HAP-1 (cell line): ENCODE measurements around the gene FBXW9.
"Not testable (repeated sequence)": the region's sequence is repeated elsewhere in the genome, so short reads cannot be mapped to it uniquely, and the experiment has no call there.

Experiments
- DNase-seq, 2 experiments: peaks; one replicate each; pipeline ENCODE4 v3.0.0-alpha.2; 2016 to 2020; ENCODE audit warnings: low spot score in 2 of 2
- H3K27me3 ChIP-seq: fragments of 250-450 bp; sonication (Bioruptor Pico); 2 replicates; pipeline ENCODE4 v1.5.1; 2020; ENCODE audit warnings: low read depth, mild to moderate bottlenecking, moderate library complexity
- H3K36me3 ChIP-seq: fragments of 250-450 bp; sonication (Bioruptor Pico); replicated peaks from 2 replicates; pipeline ENCODE4 v1.5.1; 2020; ENCODE audit warnings: mild to moderate bottlenecking
- H3K4me1 ChIP-seq: fragments of 250-450 bp; sonication (Bioruptor Pico); 2 replicates; pipeline ENCODE4 v1.5.1; 2020; ENCODE audit warnings: mild to moderate bottlenecking
- H3K4me3 ChIP-seq: fragments of 250-450 bp; sonication (Bioruptor Pico); 2 replicates; pipeline ENCODE4 v1.5.1; 2020; ENCODE audit warnings: mild to moderate bottlenecking, moderate library complexity
- H3K9me3 ChIP-seq: fragments of 250-450 bp; sonication (Bioruptor Pico); 2 replicates; pipeline ENCODE4 v1.5.1; 2020; ENCODE audit warnings: mild to moderate bottlenecking, moderate library complexity
- in situ Hi-C: fragments of 300-500 bp; cut with MboI; formaldehyde crosslinking; loops from 3 replicates; pipeline ENCODE4 v1.14.3; 2020; ENCODE audit warnings: low sequenced_read_pairs, inconsistent platforms, mixed read lengths

FBXW9 gene

GRCh38 chr19:12723381-12723640 is 26.9 kb upstream of the FBXW9 start:
- H3K4me3 ChIP-seq = peak overlapping the region; percentile 52
- H3K4me1 ChIP-seq = no peaks in the 10 kb centered on the region
- DNase-seq = no peak
- H3K36me3 ChIP-seq = peaks cover 21% of the 10 kb centered on the region
- H3K9me3 ChIP-seq = no peaks in the 10 kb centered on the region
- in situ Hi-C loops = no loop called here
- no peaks in the 10 kb centered on the region for H3K27me3 ChIP-seq

- Histone ChIP-seq H3K4me3 (peak overlapping the region; percentile 52), H3K36me3 (peaks cover 25% of the 10 kb centered on the region), H3K9me3 (no peaks in the 10 kb centered on the region), H3K27me3 (no peaks in the 10 kb centered on the region), H3K4me1 (no peaks in the 10 kb centered on the region)
- peak; percentile 97 to 98 for DNase-seq
- in situ Hi-C loops = no loop called here
These were observed 26.3 kb upstream of the FBXW9 start for GRCh38 chr19:12722566-12723380.

GRCh38 chr19:12721656-12722565 is 25.5 kb upstream of the FBXW9 start:
- Histone ChIP-seq H3K36me3 (peaks cover 32% of the 10 kb centered on the region), H3K9me3 (no peaks in the 10 kb centered on the region), H3K27me3 (no peaks in the 10 kb centered on the region), H3K4me1 (no peaks in the 10 kb centered on the region), H3K4me3 (peak overlapping the region; percentile 52)
- DNase-seq = peak in 1 of 2 experiments; percentile 78
- in situ Hi-C loops = no loop called here

DNA sequence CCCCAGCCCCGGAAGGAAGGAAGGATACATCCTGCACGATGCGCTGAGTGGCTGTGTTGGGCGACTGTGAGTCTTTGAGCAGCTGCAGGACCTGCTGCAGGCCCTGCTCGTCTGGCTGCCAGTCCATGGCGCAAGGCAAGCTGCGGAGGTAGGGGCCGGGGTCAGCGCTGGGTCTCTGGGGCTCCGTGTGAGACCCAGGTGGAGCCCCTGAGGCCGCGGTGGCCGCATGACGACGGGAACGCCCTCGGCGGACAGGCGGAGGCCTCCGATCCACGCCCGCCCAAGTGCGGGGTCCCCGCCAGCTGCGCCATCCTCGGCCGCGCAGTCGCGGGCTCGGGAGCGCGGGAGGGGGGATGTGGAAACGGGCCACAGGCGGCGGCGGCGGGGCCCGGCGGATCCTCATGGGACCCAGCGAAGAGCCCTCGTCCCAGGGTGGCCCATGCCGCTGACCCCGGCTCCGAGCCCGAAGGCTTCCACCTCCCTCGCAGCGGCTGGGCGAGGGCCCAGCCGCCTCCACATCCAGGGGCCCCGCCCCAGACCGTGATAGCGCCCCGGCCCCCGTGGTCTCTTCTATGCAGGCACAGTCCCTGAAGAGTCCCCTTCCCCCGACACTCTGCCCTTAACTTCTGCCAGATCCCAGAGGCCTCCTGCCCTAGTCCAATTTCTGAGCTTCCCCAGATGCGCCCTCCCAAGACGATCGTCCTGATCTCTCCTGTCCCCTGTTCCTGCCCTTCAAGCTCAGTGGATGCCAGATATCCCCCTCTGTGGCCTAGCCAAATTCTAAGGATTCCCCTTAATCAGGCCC is 24.6 kb upstream of the FBXW9 start:
- no peaks in the 10 kb centered on the region for H3K9me3 ChIP-seq
- in situ Hi-C loops = no loop called here

DNA sequence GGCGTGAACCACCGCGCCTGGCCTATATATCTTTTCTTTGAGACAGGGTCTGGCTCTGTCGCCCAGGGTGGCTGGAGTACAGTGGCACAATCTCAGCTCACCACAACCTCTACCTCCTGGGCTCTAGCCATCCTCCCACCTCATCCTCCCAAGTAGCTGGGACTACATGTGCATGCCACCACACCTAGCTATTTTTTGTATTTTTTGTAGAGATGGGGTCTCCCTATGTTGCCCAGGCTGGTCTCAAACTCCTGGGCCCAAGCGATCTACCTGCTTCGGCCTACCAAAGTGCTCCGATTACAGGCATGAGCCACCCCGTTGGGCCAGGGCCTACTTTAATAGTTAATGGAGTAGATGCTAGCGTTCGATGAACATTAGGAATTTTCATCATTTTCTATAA is 23.9 kb upstream of the FBXW9 start:
- peaks cover 48% of the 10 kb centered on the region for H3K36me3 ChIP-seq
- H3K4me3 ChIP-seq = no peak overlapping the region

More for the DNA sequence above, 24.6 kb upstream of the FBXW9 start:
- H3K4me1 ChIP-seq = no peaks in the 10 kb centered on the region
- peaks cover 41% of the 10 kb centered on the region for H3K36me3 ChIP-seq
- H3K4me3 ChIP-seq = peak overlapping the region; percentile 52
- no peak for DNase-seq
- no peaks in the 10 kb centered on the region for H3K27me3 ChIP-seq

DNA sequence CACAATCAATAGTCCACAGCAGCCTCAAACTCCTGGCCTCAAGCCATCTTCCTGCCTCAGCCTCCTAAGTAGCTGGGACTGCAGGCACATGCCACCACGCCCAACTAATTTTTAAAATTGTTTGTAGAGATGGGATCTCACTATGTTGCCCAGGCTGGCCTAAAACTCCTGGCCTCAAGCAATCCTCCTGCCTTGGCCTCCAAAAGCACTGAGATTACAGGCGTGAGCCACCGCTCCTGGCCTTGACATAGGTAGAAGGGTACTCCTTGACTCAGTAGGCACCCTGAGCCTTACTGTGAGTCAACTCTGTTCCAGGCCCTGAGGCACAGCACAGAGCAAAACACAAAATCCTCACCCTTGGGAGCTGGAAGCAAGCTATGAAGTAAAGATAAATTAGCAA is 19.5 kb upstream of the FBXW9 start:
- no peak for DNase-seq
- no peaks in the 10 kb centered on the region for H3K27me3 ChIP-seq
- no peaks in the 10 kb centered on the region for H3K4me1 ChIP-seq
- no peak overlapping the region for H3K4me3 ChIP-seq
- in situ Hi-C loops = no loop called here
- no peaks in the 10 kb centered on the region for H3K9me3 ChIP-seq
- H3K36me3 ChIP-seq = peaks cover 87% of the 10 kb centered on the region

More for the DNA sequence above, 23.9 kb upstream of the FBXW9 start:
- Histone ChIP-seq H3K27me3 (no peaks in the 10 kb centered on the region), H3K4me1 (no peaks in the 10 kb centered on the region), H3K9me3 (no peaks in the 10 kb centered on the region)
- DNase-seq = no peak
- in situ Hi-C loops = no loop called here

- Histone ChIP-seq H3K4me1 (no peaks in the 10 kb centered on the region), H3K27me3 (no peaks in the 10 kb centered on the region), H3K36me3 (peaks cover 88% of the 10 kb centered on the region), H3K9me3 (no peaks in the 10 kb centered on the region), H3K4me3 (no peak overlapping the region)
- DNase-seq = no peak
- in situ Hi-C loops = no loop called here
These were observed 18.7 kb upstream of the FBXW9 start for GRCh38 chr19:12715102-12715501.

- H3K27me3 ChIP-seq, in situ Hi-C loops, H3K9me3 ChIP-seq, DNase-seq, H3K4me3 ChIP-seq, H3K4me1 ChIP-seq: not testable (repeated sequence)
- H3K36me3 ChIP-seq = peaks cover 92% of the 10 kb centered on the region
These were observed 16.9 kb upstream of the FBXW9 start for GRCh38 chr19:12713304-12713703.

DNA sequence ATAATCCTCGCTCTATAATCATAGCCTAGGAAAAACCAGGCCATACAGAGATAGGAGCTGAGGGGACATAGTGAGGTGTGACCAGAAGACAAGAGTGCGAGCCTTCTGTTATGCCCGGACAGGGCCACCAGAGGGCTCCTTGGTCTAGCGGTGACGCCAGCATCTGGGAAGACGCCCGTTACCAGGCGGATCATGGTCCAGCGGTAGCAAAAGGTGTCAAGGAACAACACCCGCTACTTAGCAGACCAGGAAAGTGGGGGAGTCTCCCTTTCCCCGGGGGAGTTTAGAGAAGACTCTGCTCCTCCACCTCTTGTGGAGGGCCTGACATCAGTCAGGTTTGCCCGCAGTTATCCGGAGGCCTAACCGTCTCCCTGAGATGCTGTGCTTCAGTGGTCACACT is 15.6 kb upstream of the FBXW9 start:
- H3K27me3 ChIP-seq, H3K4me1 ChIP-seq, H3K4me3 ChIP-seq, H3K9me3 ChIP-seq, in situ Hi-C loops: not testable (repeated sequence)
- peak in 1 of 2 experiments; percentile 57 for DNase-seq
- H3K36me3 ChIP-seq = peaks cover 94% of the 10 kb centered on the region

DNA sequence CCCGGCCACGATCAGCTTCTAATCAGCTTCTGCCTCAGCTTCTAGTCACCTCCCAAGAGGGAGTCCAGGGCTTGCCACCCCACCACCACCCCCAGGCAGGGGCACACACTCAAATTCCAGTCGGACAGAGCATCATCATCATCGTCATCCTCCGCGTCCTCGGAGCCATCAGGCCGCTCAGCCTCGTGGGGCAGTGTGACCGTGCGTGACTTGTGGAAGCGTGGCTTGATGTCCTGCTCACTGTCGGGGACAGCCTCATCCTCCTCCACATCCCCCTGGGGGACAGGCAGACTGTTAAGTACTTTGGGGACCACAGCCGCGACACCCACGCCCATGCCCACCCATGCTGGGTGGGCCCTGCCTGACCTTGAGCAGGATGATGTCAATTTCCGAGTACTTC is 14.8 kb upstream of the FBXW9 start:
- H3K4me1 ChIP-seq = no peaks in the 10 kb centered on the region; the same call in 1 of the 2 replicates
- H3K36me3 ChIP-seq = peaks cover 94% of the 10 kb centered on the region
- H3K9me3 ChIP-seq = no peaks in the 10 kb centered on the region
- no peak for DNase-seq
- in situ Hi-C loops = no loop called here
- no peak overlapping the region for H3K4me3 ChIP-seq
- H3K27me3 ChIP-seq = no peaks in the 10 kb centered on the region

DNA sequence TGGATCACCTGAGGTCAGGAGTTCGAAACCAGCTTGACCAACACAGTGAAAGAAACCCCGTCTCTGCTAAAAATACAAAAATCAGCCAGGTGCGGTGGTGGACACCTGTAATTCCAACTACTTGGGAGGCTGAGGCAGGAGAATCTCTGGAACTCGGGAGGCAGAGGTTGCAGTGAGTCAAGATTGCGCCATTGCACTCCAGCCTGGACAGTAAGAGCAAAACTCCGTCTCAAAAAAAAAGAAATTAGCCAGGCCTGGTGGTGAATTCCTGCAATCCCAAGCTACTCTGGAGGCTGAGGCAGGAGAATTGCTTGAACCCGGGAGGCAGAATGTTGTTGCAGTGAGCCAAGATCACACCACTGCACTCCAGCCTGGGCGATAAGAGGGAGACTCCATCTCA is 12.2 kb upstream of the FBXW9 start:
- no peaks in the 10 kb centered on the region; the same call in 1 of the 2 replicates for H3K4me1 ChIP-seq
- H3K27me3 ChIP-seq = no peaks in the 10 kb centered on the region
- peaks cover 94% of the 10 kb centered on the region for H3K36me3 ChIP-seq
- no peaks in the 10 kb centered on the region for H3K9me3 ChIP-seq
- no peak overlapping the region for H3K4me3 ChIP-seq
- DNase-seq = no peak
- in situ Hi-C loops = no loop called here

DNA sequence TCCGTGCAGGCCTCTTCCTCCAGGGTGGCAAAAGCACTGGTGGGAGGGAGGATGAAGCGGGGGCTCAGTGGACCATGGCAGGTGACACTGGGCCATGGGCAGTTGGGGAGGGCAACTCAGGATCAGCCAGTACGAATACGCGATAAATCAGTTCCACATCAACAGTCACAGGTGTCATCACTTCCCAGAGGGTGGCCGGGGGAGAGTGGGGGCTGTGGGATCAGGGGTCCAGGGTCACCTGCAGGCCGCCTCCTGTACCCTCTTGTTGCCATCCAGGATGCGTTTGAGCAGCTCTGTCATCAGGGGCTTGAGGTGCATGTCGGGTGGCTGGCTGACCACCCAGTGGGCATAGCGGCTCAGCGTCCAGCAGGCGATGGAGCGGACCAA is 9.9 kb upstream of the FBXW9 start:
- no peaks in the 10 kb centered on the region; the same call in 1 of the 2 replicates for H3K4me1 ChIP-seq
- peaks cover 99% of the 10 kb centered on the region for H3K36me3 ChIP-seq
- DNase-seq = no peak
- H3K4me3 ChIP-seq = no peak overlapping the region
- in situ Hi-C loops = no loop called here
- H3K27me3 ChIP-seq = no peaks in the 10 kb centered on the region
- no peaks in the 10 kb centered on the region for H3K9me3 ChIP-seq

GRCh38 chr19:12705654-12706331 is 9.4 kb upstream of the FBXW9 start:
- Histone ChIP-seq H3K36me3 (peaks cover 99% of the 10 kb centered on the region), H3K4me1 (no peaks in the 10 kb centered on the region; the same call in 1 of the 2 replicates)
- in situ Hi-C loops = no loop called here

More at GRCh38 chr19:12705654-12706331, 9.4 kb upstream of the FBXW9 start:
- no peaks in the 10 kb centered on the region for H3K9me3 ChIP-seq
- no peaks in the 10 kb centered on the region for H3K27me3 ChIP-seq
- DNase-seq = no peak
- H3K4me3 ChIP-seq = no peak overlapping the region
